Peyer's patch (tissue), 4 donors: ENCODE measurements around the gene PARD3B. TPM values are rescaled to one million over a fixed set of nuclear protein-coding genes. Genes with fewer than 3 reads are reported as not detected.

ENCODE experiments used
- DNase-seq, 3 donors: peaks; one replicate each; pipeline ENCODE4 v3.0.0-alpha.2; 2017 to 2019
- H3K27ac ChIP-seq, 4 donors: fragments of 200-600 bp; sonication (generic); one replicate each; pipeline ENCODE4 v1.5.1; 2016 to 2019
- H3K27me3 ChIP-seq, 2 donors: fragments of 200-600 bp; sonication (generic); one replicate each; pipeline ENCODE4 v1.5.1; 2019
- H3K36me3 ChIP-seq, 3 donors: fragments of 200-600 bp; sonication (generic); one replicate each; pipeline ENCODE4 v1.5.1; 2016 to 2019
- H3K4me1 ChIP-seq, 4 donors: fragments of 200-600 bp; sonication (generic); one replicate each; pipeline ENCODE4 v1.5.1; 2016 to 2019
- H3K4me3 ChIP-seq, 4 donors: fragments of 200-600 bp; sonication (generic); 1 replicate in 3 of 4; 2 replicates in 1 of 4; pipeline ENCODE4 v1.5.1; 2016 to 2019; ENCODE audit warnings: mild to moderate bottlenecking in 1 of 4
- H3K9me3 ChIP-seq, 4 donors: fragments of 200-600 bp; sonication (generic); one replicate each; pipeline ENCODE4 v1.5.1; 2016 to 2019; ENCODE audit warnings: mild to moderate bottlenecking in 1 of 4
- POLR2A ChIP-seq, 2 donors: fragments of 450-650 bp; IDR thresholded peaks; one replicate each; pipeline ENCODE4 v1.5.1; 2017; ENCODE audit warnings: antibody characterized with exemption in 2 of 2, mild to moderate bottlenecking in 2 of 2, moderate library complexity in 2 of 2
- total RNA-seq, 4 donors: library from RNA; depleted of rRNA; stranded (reverse); fragments of >200 nt; gene quantifications; one replicate each; pipeline ENCODE4 v1.1.0, GENCODE V29; 2016
- TF ChIP-seq, protein P1 (sequence below), 6 experiments: fragments of 450-650 bp in 4 of 6; fragments of 200-600 bp in 2 of 6; sonication (generic) in 1 of 6; IDR thresholded peaks; one replicate each; pipeline ENCODE4 v1.5.1; 2017 to 2019; ENCODE audit warnings: antibody characterized with exemption in 6 of 6, mild to moderate bottlenecking in 3 of 6, moderate library complexity in 1 of 6

The PARD3B gene
- total RNA-seq, 4 donors from 2014 or later = 19.6 to 52.0 (median 40.6) TPM

DNA sequence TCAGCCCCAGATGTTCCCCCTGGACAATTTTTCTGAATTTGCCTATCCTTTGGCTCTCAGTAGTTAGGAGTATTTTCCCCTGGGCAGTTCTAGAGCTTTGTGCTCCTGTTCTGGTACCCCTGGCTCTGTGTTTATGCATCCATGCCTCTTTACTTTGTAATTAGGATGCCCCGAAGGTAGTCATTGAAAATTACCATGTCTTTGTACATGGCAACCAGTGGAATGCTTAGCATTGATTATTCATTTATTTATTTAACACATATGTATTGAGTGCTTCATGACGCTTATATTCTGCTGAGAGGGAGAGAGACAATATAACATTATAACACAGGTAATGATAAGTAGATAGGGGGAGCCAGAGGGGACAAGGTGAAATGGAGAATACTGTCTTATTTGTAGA is 346.5 kb downstream of the PARD3B start:
- H3K36me3 ChIP-seq = no peaks in the 10 kb centered on the region
- no peak overlapping the region for H3K27ac ChIP-seq
- no peak overlapping the region for H3K4me3 ChIP-seq
- H3K4me1 ChIP-seq = no peaks in the 10 kb centered on the region
- no peaks in the 10 kb centered on the region for H3K27me3 ChIP-seq
- no peaks in the 10 kb centered on the region for H3K9me3 ChIP-seq
- no peak for TF ChIP-seq POLR2A (IDR thresholded peaks at IDR 0.05)
- TF ChIP-seq, protein P1, sequence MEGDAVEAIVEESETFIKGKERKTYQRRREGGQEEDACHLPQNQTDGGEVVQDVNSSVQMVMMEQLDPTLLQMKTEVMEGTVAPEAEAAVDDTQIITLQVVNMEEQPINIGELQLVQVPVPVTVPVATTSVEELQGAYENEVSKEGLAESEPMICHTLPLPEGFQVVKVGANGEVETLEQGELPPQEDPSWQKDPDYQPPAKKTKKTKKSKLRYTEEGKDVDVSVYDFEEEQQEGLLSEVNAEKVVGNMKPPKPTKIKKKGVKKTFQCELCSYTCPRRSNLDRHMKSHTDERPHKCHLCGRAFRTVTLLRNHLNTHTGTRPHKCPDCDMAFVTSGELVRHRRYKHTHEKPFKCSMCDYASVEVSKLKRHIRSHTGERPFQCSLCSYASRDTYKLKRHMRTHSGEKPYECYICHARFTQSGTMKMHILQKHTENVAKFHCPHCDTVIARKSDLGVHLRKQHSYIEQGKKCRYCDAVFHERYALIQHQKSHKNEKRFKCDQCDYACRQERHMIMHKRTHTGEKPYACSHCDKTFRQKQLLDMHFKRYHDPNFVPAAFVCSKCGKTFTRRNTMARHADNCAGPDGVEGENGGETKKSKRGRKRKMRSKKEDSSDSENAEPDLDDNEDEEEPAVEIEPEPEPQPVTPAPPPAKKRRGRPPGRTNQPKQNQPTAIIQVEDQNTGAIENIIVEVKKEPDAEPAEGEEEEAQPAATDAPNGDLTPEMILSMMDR (IDR thresholded peaks at IDR 0.05) = no peak
- no peak for DNase-seq

DNA sequence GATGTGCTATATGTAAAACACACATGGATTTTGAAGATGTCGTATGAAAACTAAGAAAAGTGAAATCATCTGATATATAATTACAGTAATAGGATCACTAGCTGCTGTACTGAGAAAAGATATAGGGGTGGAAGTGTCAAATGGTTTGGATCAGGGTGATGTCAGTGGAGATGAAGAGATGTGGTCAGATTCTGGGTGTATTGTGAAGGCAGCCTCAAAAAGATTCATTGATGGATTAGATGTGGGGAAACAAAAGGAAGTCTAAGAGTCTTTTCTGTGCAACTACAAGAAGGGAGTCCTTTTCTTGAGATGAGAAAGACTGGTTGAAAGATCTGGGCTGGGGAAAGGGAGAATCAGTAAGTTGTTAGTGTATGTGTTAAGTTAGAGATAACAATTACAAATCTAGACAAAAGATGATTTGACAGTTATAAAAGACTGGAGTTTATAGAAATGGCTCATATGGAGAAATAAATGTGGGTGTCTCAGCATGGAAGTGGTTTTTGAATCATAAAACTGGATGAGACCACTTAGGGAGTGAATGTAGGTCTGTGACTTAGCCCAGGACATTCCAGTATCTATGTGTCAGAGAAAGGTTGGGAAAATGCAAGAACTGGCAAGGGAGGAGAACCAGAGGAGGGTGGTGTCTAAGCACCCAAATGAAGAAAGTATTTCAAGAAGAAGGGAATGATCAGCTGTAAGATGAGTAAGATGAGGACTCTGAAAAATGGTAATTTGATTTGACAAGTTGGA is 347.4 kb downstream of the PARD3B start:
- no peak for DNase-seq
- no peak overlapping the region for H3K4me3 ChIP-seq
- no peak for TF ChIP-seq POLR2A (IDR thresholded peaks at IDR 0.05)
- TF ChIP-seq, protein P1 (IDR thresholded peaks at IDR 0.05) = no peak
- H3K27ac ChIP-seq = no peak overlapping the region
- H3K36me3 ChIP-seq = no peaks in the 10 kb centered on the region
- H3K9me3 ChIP-seq = no peaks in the 10 kb centered on the region
- no peaks in the 10 kb centered on the region for H3K4me1 ChIP-seq
- H3K27me3 ChIP-seq = no peaks in the 10 kb centered on the region

DNA sequence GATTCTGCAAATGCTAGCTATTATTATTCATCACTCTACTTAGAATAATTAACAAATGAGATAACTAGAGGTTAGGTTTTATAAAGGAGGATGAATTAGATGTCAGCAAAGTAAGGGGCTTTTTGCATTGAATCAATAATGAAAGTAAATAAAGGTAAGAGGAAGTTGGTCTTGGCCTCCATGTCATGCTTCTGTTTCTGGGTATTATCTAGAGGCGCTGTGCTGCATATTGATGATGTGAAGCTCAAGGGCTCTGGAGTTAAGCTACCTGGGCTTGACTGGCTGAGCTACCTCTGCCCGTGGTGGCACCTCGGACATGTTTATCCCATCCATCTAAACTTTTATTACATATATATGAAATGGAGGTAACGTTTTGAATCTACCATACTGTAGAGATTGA is 350.9 kb downstream of the PARD3B start:
- no peak for DNase-seq
- Histone ChIP-seq H3K36me3 (no peaks in the 10 kb centered on the region), H3K4me1 (no peaks in the 10 kb centered on the region), H3K27me3 (no peaks in the 10 kb centered on the region), H3K4me3 (no peak overlapping the region), H3K27ac (no peak overlapping the region), H3K9me3 (no peaks in the 10 kb centered on the region)
- TF ChIP-seq POLR2A (IDR thresholded peaks at IDR 0.05) = no peak
- TF ChIP-seq, protein P1 (IDR thresholded peaks at IDR 0.05) = no peak

DNA sequence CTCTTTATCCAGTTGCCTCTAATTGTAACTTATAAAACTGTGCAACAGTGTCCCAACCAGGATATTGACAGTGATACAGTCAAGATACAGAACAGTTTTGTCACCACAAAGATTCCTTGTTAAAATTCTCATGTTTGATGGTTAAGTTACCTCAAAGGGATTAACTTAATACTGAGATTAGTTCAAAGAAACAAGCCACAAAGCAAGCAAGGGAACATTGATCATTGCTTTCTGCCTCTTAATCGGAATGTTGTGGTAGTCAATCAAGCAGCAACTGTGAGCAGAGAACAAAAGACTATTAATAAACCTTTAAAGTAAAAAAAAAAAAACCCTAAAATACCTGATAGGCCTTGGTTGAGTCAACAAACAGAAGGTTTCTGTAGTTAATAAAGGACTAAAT is 352.3 kb downstream of the PARD3B start:
- Histone ChIP-seq H3K27ac (no peak overlapping the region), H3K9me3 (no peaks in the 10 kb centered on the region), H3K4me1 (no peaks in the 10 kb centered on the region), H3K36me3 (no peaks in the 10 kb centered on the region), H3K27me3 (no peaks in the 10 kb centered on the region), H3K4me3 (no peak overlapping the region)
- DNase-seq = no peak
- TF ChIP-seq POLR2A (IDR thresholded peaks at IDR 0.05) = no peak
- TF ChIP-seq, protein P1 (IDR thresholded peaks at IDR 0.05) = no peak

DNA sequence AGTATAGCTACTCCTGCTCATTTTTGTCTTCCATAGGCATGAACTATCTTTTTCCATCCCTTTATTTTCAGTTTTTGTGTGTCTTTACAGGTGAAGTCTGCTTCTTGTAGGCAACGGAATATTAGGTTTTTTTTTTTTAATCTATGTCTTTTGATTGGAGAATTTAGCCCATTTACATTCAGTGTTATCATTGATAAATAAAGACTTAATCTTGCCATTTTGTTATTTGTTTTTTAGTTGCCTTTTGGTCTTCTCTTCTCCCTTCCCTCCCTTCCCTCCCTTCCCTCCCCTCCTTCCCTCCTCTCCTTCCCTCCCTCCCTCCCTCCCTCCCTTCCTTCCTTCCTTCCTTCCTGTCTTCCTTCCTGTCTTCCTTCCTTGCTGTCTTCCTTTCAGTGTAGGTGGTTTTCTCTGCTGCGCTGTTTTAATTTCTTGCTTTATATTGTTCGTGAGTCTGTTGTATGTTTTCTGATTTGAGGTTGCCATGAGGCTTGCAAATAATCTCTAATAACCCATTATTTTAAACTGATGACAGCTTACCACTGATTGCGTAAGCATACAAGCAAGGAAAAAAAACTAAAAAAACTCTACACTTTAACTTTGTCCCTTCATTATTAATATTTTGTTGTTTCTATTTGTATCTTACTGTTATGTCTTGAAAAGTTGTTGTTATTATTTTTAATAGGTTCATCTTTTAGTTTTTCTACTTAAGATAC is 353.8 kb downstream of the PARD3B start:
- no peaks in the 10 kb centered on the region for H3K4me1 ChIP-seq
- no peaks in the 10 kb centered on the region for H3K9me3 ChIP-seq
- DNase-seq = no peak
- H3K36me3 ChIP-seq = no peaks in the 10 kb centered on the region
- no peak for TF ChIP-seq POLR2A (IDR thresholded peaks at IDR 0.05)
- TF ChIP-seq, protein P1 (IDR thresholded peaks at IDR 0.05) = no peak
- no peak overlapping the region for H3K4me3 ChIP-seq
- no peak overlapping the region for H3K27ac ChIP-seq
- H3K27me3 ChIP-seq = no peaks in the 10 kb centered on the region
